Mesenteric fat pad (tissue), 1 donor: ENCODE data around the gene DENND1A. TPM values are rescaled to one million over a fixed set of nuclear protein-coding genes. Genes with fewer than 3 reads are reported as not detected.

Experiments
- DNase-seq: peaks from one replicate; pipeline ENCODE4 v3.0.0-alpha.2; 2020; ENCODE audit warnings: low spot score
- total RNA-seq: library from RNA; stranded (reverse); fragmentation: NEBNext Ultra II Directional; extraction: Animal tissue kit (Norgen Biotek cat#: 25700); gene quantifications from one replicate; pipeline ENCODE4 v1.2.1, GENCODE V29; 2021
- donor health status: DM: yes; HTN: yes; CAD: no.

Gene DENND1A
- total RNA-seq, 1 donor from 2014 or later: 24.4 TPM

GRCh38 chr9:123478160-123478559 lies 451.8 kb downstream of the DENND1A start:
- no peak for DNase-seq

DNA sequence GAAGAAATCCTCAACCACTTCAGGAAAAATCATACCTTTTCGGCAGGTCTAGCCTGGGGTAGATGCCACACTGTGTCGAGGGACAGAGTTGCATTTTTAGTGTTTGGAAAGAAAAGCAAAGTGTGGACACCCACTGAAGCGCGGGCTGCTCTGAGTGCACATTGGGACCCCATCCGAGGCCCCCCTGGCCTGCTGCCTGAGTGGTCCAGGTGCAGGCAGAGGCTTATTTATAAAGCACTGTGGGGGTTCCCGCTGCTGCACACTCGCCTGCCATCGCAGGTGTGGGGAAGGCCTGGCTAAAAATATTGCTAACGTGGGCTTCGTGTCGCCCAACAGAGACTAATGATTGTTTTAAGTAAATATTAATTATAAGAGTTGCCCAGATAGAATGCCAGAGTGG lies 454.5 kb downstream of the DENND1A start:
- no peak for DNase-seq

- DNase-seq: no peak
These were observed 456.9 kb downstream of the DENND1A start for GRCh38 chr9:123472862-123473614.

- DNase-seq: no peak
These were observed 457.9 kb downstream of the DENND1A start for GRCh38 chr9:123471843-123472570.

GRCh38 chr9:123470991-123471770 lies 458.7 kb downstream of the DENND1A start:
- no peak for DNase-seq

DNA sequence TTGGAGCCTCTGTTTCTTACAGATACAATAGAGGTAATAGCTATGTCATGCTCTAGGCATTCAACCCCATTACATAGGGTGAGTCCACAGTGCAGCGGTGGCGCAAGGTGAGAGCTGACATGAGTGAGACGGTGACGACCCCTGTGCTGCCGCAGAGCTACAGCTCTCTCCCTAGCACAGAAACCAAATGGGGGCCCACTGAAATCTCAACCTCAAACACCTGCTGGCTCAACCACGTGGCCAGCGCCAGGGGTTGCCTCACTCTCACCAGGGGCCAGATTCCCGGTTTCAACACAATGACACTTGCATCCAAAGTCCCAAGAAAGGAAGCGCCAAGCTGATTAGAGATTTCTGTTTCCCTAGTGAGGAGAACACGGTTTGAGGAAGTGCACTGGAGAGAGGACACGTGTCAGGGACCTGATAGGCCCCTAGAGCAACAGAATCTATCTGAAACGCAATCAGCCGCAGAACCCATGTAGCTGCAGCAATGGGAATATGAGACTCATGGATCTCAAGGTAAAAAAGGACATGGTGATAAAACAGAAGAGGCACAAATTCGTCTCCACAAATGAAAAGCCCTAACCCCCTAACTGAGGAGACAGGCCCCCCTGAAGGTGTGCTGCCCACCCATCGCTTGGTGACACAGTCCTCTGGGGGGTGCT lies 459.7 kb downstream of the DENND1A start:
- no peak for DNase-seq

DNA sequence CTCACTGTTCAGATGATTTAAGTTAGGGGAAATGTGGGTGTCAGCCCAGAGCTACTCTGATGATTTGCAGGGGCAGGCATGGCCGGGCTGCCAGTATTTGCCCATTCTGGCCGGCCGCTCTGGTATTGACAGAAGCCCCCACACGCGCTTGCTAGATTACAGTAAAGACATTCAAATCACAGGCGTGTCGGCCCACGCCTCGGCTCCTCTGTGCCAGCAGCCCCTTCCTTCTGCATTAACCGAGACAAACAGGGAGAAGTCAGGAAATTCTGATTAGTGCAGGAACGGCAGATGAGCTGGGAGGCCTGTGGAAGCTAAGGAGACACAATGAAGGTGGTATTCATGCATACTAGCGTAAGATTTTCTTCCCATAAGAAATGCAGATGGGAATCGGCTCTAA lies 460.6 kb downstream of the DENND1A start:
- no peak for DNase-seq

GRCh38 chr9:123468541-123468940 lies 461.4 kb downstream of the DENND1A start:
- no peak for DNase-seq

DNA sequence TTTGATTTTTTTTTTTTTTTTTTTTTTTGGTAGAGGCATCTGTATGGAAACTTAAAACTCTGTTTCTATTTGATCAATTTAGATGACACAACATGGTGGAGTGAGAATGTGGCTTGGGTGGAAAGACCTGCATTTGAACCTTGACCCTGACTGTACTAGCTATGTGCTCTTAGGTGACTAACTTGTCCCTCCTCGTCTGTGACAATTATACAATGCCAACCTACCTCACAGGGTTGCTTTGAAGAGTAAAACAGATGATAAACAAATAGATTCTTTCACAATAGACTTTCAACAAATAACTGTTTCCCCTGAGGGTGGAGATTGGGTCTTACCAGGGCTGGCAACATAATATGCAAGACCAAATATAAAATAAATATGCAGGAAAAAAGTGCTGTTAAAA lies 464.6 kb downstream of the DENND1A start:
- no peak for DNase-seq

DNA sequence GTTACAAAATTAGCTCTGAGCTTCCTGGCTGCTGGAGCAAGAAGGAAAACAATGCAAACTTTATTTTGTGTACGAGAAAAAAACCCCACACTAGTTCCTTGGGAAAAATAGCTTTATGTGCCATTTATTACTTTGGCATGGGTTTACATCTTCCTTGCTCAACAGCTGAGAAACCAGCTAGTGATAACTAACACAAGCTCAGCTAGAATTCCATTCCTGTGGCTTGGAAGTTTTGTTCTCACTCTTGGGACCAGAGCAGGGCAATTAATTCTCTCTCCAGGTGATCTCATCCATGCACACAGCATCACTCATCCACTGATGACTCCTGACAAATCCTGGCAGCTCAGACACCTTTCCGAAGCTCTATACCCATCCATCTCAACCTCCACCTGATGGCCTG lies 469.8 kb downstream of the DENND1A start:
- no peak for DNase-seq

DNA sequence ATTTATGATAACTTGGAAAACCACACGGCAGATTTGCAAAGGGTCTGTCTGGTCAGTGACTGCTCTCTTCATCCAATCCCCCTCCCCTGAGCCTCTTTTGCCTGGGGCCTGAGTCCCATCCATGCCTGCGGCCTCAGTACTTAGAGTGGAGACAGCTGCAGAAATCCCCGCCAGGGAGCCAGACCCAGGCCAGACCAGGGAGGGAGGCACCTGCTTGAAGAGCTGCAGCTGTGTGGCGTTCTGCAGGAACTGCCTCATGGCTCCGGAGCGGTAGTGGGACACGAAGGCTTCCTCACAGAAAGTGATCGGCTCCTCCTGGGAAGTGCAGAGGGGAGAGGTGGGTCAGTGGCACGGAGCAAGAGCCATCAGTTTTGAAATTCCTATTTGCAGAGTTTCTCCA lies 472.3 kb downstream of the DENND1A start:
- peak; percentile 82 for DNase-seq

DNA sequence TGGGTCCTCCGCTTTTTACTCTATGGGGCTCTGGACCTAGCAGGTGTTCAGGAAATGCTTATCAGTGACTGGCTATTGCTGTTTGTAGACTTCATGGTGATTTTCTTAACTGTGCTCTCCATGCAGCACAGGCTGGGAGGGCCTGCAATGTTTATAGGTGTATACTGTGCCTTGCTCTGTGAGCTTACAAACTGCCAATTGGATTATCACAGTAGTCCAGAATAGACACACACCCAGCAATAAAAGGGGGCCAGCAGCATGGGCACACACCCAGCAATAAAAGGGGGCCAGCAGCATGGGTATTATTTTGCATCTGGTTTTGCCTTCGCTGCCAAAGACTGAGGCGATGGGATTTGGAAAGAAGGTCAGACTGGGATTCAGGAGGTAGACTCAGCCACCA lies 473.9 kb downstream of the DENND1A start:
- peak; percentile 37 for DNase-seq

DNA sequence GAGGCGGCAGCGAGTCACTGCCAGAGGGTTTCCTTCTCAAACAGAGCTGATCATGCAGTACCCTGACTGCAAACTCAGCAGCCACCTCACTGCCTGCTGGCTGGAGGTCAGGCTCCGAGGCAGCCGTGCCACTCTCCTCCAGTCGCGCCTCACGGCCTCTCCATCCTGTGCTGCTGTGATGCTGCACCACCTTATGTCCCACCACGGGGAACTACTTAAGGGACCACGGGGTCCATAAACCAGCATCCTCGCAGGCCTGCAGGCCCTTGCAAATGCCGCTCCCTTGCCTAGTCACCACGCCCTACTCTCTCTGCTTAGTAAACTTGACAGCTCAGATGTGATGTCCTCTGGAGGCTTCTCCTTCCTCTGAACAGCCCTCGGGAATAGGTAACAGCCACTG lies 474.7 kb downstream of the DENND1A start:
- peak; percentile 83 for DNase-seq

- DNase-seq: peak; percentile 45
These were observed 475.6 kb downstream of the DENND1A start for GRCh38 chr9:123454361-123454760.

- peak; percentile 51 for DNase-seq
These were observed 476.1 kb downstream of the DENND1A start for GRCh38 chr9:123453831-123454321.

DNA sequence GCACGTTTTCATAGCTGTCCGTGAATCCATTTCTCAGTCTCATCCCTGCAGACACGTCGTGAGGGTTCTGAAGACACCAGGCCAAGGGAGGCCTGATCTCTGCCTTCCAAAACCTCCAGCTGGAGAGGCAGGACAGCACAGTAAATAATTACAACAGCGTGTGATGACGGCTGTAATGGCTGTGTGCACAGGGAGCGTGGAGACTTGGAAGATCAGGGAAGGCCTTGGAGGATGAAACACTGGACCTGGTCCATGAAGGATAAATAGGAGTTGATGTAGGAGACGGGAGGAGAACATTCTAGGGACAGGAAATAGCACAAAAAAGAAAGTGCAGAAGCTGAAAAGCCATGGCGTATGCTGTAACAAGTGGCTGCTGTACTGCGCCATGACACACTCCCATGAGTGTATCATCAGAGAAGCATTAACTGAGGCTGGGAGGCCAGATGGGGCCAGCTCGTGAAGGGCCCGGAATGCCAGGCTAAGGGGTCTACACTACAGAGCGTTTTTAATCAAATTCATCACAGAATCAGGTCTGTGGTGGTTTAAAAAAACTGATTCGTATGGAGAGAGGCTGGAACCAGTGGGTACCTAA lies 476.8 kb downstream of the DENND1A start:
- peak; percentile 35 for DNase-seq

DNA sequence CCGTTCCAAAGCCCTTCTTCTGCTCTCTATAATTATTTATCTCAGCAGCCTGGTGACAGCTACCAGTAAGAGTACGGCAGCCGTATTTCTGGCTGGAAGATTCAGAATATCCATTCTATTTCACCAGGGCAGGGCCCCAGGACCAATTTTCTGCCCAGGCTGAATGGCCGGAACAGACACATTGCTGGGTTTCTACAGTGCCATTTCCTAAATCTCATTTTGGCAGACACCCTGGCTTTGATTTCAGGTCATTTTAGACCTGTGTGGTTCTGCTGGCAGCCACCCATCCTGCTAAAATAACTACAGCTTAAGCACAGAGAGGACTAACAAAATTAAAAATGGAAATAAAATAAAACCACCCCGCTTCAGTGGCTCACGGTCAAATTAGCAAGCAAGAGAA lies 478.9 kb downstream of the DENND1A start:
- peak; percentile 39 for DNase-seq

DNA sequence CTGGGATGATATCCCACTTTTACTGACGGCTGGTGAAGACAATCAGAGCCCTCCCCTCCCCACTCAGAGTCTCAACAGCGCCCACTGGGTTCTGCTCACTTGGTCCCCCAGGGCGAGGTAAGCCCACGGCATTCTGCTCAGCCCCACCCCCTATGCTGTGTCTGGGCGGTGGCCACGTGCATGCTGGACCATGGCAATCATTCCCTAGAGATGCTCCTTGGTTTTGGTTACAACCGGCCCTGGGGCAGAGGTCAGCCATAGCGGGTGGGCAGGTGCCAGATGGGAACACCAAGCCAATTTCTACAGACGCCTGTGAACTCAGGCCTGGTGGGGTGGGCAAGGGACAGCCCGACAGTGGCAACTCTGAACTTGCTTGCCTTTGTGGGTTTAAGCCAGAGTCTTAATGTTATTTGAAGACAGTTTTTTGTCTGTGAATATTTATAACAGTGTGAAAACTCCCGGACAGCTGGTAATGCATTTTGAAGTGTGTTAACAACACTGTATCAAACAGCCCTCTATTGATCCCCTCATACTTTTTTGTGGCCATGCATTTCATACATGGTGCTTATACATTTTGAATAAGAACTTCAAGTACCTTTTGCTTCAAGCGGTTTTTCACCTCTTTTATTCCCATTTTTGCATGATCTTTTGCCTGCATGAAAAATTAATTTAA lies 479.7 kb downstream of the DENND1A start:
- DNase-seq: peak; percentile 28

- peak; percentile 12 for DNase-seq
These were observed 481.8 kb downstream of the DENND1A start for GRCh38 chr9:123447934-123448646.
